Activated CD4-positive, alpha-beta memory T cell treated with anti-CD3 and anti-CD28 coated beads for 36 hours (primary cell): ENCODE measurements around the gene MT1G. TPM values are rescaled to one million over a fixed set of nuclear protein-coding genes. Genes with fewer than 3 reads are reported as not detected.

ENCODE experiments used
- CTCF ChIA-PET: fragments of 350-600 bp; sonication (Branson Sonifier 250); formaldehyde crosslinking; loops from one replicate; lab custom pipeline; 2021; ENCODE audit warnings: antibody characterized with exemption, inconsistent platforms; lab: Charles Lee
- POLR2A ChIA-PET: fragments of 350-600 bp; sonication (Branson Sonifier 250); formaldehyde crosslinking; loops from one replicate; lab custom pipeline; 2021; ENCODE audit warnings: antibody characterized with exemption; lab: Charles Lee
- DNase-seq: peaks from one replicate; pipeline ENCODE4 v3.0.0-alpha.2; 2020
- H3K27ac Mint-ChIP-seq: one replicate; pipeline ENCODE4 v1.8.0; 2021; ENCODE audit warnings: mixed read lengths
- H3K27me3 Mint-ChIP-seq: one replicate; pipeline ENCODE4 v1.8.0; 2021; ENCODE audit warnings: mixed read lengths
- H3K36me3 Mint-ChIP-seq: one replicate; pipeline ENCODE4 v1.8.0; 2021; ENCODE audit warnings: mixed read lengths
- H3K4me1 Mint-ChIP-seq: one replicate; pipeline ENCODE4 v1.8.0; 2021; ENCODE audit warnings: low read depth, mixed read lengths
- H3K4me3 Mint-ChIP-seq: one replicate; pipeline ENCODE4 v1.8.0; 2021; ENCODE audit warnings: mild to moderate bottlenecking, mixed read lengths
- H3K9me3 Mint-ChIP-seq: one replicate; pipeline ENCODE4 v1.8.0; 2021; ENCODE audit warnings: mixed read lengths
- intact Hi-C: fragments of 100-400 bp; cut with micrococcal nuclease; formaldehyde crosslinking; loops from one replicate; pipeline ENCODE4 v1.15.1; 2023
- total RNA-seq, 2 experiments: library from RNA; stranded (reverse); gene quantifications; one replicate each; pipeline ENCODE4 v1.2.3, GENCODE V29; 2021

The MT1G gene
- total RNA-seq, 2 experiments from 2014 or later, result 5.0 to 5.8 TPM

DNA sequence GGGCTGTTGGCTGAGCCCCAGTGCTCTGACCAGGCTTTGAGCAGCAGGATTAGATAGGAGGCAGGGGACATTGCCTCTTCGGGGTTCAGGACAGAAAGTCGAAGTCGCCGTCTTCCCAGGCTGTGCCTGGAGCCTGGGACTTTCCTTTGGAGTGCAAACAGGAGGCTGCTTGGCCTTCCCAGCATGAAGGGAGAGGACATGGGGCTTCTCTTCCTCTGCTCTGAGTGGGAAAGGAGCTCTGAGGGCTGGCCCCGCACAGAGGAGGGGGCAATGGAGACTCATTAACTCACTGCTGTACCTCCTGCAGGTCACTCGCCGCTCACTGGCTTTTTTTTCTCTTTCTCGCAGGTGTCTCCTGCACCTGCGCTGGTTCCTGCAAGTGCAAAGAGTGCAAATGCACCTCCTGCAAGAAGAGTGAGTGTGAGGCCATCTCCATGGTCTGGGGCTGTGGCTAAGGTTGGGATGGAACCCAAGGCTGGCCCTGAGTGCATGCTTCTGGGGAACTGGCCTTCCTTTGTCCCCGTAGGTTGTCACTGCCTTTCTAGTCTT, 9.5 kb downstream of the MT1G start:
- Mint-ChIP-seq H3K27ac (no peak overlapping the region), H3K36me3 (no peaks in the 10 kb centered on the region), H3K9me3 (no peaks in the 10 kb centered on the region), H3K4me1 (peaks cover 16% of the 10 kb centered on the region), H3K4me3 (peak overlapping the region; percentile 94), H3K27me3 (peaks cover under 1% of the 10 kb centered on the region)
- intact Hi-C loops, result loop anchor here (1.0 kb wide), 1 partner anchor 15 kb away; no protein-coding TSS in a partner anchor
- POLR2A ChIA-PET, result no interaction called here
- CTCF ChIA-PET, result interaction anchor here (0.7 to 1.0 kb wide), 2 partner anchors 43 to 211 kb away, joined by 3 to 5 read pairs; no protein-coding TSS in a partner anchor
- DNase-seq, result no peak

- ChIA-PET POLR2A (no interaction called here), CTCF (interaction anchor here (1.0 kb wide), 1 partner anchor 44 kb away, joined by 5 read pairs; no protein-coding TSS in a partner anchor)
- Mint-ChIP-seq H3K27me3 (peaks cover 4% of the 10 kb centered on the region), H3K27ac (peak within 1 kb of the TSS; percentile 69), H3K4me3 (peak within 1 kb of the TSS; percentile 94), H3K4me1 (peaks cover 14% of the 10 kb centered on the region), H3K36me3 (no peaks in the 10 kb centered on the region), H3K9me3 (no peaks in the 10 kb centered on the region)
- peak; percentile 84 for DNase-seq
- intact Hi-C loops, result loop anchor here (1.0 to 2.0 kb wide), 3 partner anchors 14 to 47 kb away; no protein-coding TSS in a partner anchor
Measured at GRCh38 chr16:56657555-56658326, 10.1 kb downstream of the MT1G start, which contains the start of gene MT1F. Gene MT1F (plus strand): TSS chr16:56657959. CDS start chr16:56658059, 100 bp downstream.

DNA sequence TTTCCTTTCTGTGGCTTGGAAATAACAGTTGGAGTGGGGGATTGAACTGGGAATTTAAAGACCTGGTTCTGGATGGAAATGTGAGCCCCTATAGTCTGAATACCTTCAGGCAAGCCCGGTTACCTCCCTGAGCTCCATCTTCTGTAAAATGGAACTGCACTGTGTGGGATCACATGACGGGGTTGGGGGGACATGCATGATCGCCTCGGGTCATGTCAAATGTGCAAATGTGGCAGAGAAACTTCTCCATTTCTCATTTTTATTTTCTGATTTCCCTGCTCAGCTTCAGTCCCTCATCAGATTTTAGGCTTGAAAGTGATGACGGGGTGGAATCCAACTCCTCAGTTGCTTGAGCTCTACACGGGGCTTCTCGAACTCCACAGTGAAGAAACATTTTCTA, 14.6 kb downstream of the MT1G start:
- Mint-ChIP-seq H3K4me3 (no peak overlapping the region), H3K9me3 (no peaks in the 10 kb centered on the region), H3K27ac (no peak overlapping the region), H3K4me1 (peaks cover 8% of the 10 kb centered on the region), H3K36me3 (no peaks in the 10 kb centered on the region), H3K27me3 (peaks cover 26% of the 10 kb centered on the region)
- POLR2A ChIA-PET, result no interaction called here
- intact Hi-C loops, result no loop called here
- DNase-seq, result no peak
- CTCF ChIA-PET, result interaction anchor here (1.8 kb wide), 1 partner anchor 10 kb away, joined by 5 read pairs; no protein-coding TSS in a partner anchor

DNA sequence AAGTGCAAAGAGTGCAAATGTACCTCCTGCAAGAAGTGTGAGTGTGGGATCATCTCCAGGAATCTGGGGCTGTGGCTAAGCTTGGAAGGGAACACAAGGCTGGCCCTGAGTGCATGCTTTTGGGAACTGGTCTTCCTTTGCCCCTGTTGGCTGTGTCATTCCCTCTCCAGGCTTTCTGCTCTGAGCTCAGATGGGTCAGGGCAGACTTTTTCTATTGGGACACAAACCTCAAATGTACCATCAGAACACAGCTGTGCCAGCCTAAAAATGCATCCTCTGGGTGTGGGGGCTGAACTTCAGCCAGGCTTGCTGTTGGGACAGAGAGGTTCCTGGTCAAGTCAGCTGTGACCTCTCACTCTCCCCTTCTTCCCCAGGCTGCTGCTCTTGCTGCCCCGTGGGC, 15.3 kb downstream of the MT1G start:
- ChIA-PET POLR2A (interaction anchor here (0.6 kb wide), 1 partner anchor 40 kb away, joined by 3 read pairs; no protein-coding TSS in a partner anchor), CTCF (interaction anchor here (1.8 kb wide), 1 partner anchor 9 kb away, joined by 5 read pairs; no protein-coding TSS in a partner anchor)
- Mint-ChIP-seq H3K27ac (no peak overlapping the region), H3K27me3 (peaks cover 29% of the 10 kb centered on the region), H3K4me1 (peaks cover 4% of the 10 kb centered on the region), H3K9me3 (no peaks in the 10 kb centered on the region), H3K4me3 (no peak overlapping the region), H3K36me3 (no peaks in the 10 kb centered on the region)
- intact Hi-C loops, result no loop called here
- DNase-seq, result no peak

DNA sequence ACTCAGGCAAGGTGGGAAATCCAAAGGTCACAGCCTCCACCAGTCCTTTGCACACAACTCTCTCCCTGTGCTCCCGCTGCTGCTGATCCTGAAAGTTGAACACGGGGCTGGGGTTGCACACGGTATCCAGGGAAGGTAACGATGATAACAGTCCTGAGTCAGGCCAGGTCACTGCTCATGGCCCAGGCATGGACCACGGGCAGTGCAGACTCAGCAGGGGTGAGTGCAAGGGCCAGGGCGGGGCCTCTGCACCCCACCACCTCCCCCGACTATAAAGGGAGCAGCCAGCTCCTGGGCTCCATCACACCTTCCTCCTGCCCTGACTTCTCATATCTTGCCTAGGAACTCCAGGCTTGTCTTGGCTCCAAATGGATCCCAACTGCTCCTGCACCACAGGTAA, 16.3 kb downstream of the MT1G start, which contains the start of gene MT1B:
Gene MT1B, plus strand, starts transcription at position 301 of the 400 bp plus-strand sequence. Its CDS starts 68 bp downstream, at position 369.
- Mint-ChIP-seq H3K36me3 (no peaks in the 10 kb centered on the region), H3K27me3 (peaks cover 34% of the 10 kb centered on the region), H3K27ac (no peak within 1 kb of the TSS), H3K4me1 (no peaks in the 10 kb centered on the region), H3K4me3 (no peak within 1 kb of the TSS), H3K9me3 (no peaks in the 10 kb centered on the region)
- CTCF ChIA-PET, result no interaction called here
- intact Hi-C loops, result no loop called here
- POLR2A ChIA-PET, result no interaction called here
- no peak for DNase-seq

- Mint-ChIP-seq H3K9me3 (no peaks in the 10 kb centered on the region), H3K4me1 (no peaks in the 10 kb centered on the region), H3K4me3 (no peak overlapping the region), H3K36me3 (no peaks in the 10 kb centered on the region), H3K27ac (no peak overlapping the region), H3K27me3 (peaks cover 34% of the 10 kb centered on the region)
- intact Hi-C loops, result no loop called here
- CTCF ChIA-PET, result no interaction called here
- no peak for DNase-seq
- POLR2A ChIA-PET, result no interaction called here
Measured at GRCh38 chr16:56649820-56650219, 18.0 kb downstream of the MT1G start.

DNA sequence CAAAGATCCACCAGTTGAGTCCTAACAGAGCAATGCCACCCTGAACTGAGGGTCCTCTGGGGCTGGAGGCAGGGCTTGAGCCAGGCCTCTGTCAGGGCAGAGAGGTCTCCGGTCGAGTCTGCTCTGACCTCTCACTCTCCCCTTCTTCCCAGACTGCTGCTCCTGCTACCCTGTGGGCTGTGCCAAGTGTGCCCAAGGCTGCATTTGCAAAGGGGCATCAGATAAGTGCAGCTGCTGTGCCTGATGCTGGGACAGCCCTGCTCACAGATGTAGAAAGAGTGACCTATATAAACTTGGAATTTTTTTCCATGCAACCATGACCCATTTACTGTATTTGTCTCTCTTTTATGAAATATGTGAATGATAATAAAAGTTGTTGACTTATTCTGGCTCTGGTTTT, 18.6 kb downstream of the MT1G start:
- POLR2A ChIA-PET, result no interaction called here
- CTCF ChIA-PET, result no interaction called here
- Mint-ChIP-seq H3K27me3 (peaks cover 34% of the 10 kb centered on the region), H3K9me3 (no peaks in the 10 kb centered on the region), H3K36me3 (no peaks in the 10 kb centered on the region), H3K27ac (no peak overlapping the region), H3K4me1 (peaks cover under 1% of the 10 kb centered on the region), H3K4me3 (no peak overlapping the region)
- intact Hi-C loops, result no loop called here
- no peak for DNase-seq

DNA sequence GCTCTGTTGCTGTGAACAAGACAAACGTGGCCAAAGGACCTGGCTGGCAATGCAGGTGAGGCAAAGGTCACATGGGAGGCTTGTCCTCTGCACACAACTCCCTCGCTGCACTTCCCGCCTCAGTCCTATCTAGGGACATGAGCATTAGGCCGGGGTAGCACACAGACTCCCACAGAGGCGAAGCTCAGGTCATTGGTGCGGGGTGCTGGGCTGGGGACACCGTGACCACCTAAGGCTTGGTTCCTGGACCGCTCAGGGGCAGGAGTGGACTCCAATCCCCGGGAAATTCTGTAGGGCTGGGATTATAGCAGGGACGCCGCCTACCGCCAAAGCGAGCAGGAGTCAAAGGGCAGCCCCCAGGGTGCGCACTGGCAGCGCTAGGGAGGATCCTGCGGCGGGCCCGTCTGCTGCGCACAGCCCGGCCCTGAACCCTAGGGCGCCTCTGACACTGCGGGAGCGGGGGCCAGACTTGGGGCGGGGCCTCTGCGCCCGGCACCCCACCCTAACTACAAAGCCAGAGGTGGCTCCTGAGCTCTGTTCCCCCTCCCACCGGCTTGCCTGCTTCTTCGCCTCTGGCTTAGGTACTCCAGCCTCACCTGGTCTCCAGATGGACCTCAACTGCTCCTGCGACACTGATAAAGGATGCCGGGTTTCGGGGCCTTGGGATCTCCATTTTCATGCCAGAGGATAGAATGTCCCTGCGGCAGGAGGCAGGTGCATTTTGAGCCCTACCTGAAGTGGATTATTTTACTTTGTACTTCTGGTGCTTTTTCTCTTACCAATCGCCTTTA, 20.0 kb downstream of the MT1G start:
- no peak overlapping the region for H3K27ac Mint-ChIP-seq
- intact Hi-C loops, result no loop called here
- DNase-seq, result no peak
- ChIA-PET POLR2A (no interaction called here), CTCF (interaction anchor here (1.6 kb wide), 1 partner anchor 71 kb away, joined by 3 read pairs; no protein-coding TSS in a partner anchor)
- H3K27me3 Mint-ChIP-seq, result peaks cover 30% of the 10 kb centered on the region
- no peaks in the 10 kb centered on the region for H3K9me3 Mint-ChIP-seq
- no peak overlapping the region for H3K4me3 Mint-ChIP-seq
- peaks cover 12% of the 10 kb centered on the region for H3K4me1 Mint-ChIP-seq
- H3K36me3 Mint-ChIP-seq, result no peaks in the 10 kb centered on the region

- no peaks in the 10 kb centered on the region for H3K9me3 Mint-ChIP-seq
- no peaks in the 10 kb centered on the region for H3K36me3 Mint-ChIP-seq
- intact Hi-C loops, result no loop called here
- ChIA-PET POLR2A (no interaction called here), CTCF (interaction anchor here (0.7 kb wide), 1 partner anchor 23 kb away, joined by 3 read pairs; no protein-coding TSS in a partner anchor)
- no peak for DNase-seq
- H3K27ac Mint-ChIP-seq, result no peak overlapping the region
- H3K4me3 Mint-ChIP-seq, result no peak overlapping the region
- H3K4me1 Mint-ChIP-seq, result peaks cover 18% of the 10 kb centered on the region
- peaks cover 23% of the 10 kb centered on the region for H3K27me3 Mint-ChIP-seq
Measured at GRCh38 chr16:56645838-56646237, 22.0 kb downstream of the MT1G start.

DNA sequence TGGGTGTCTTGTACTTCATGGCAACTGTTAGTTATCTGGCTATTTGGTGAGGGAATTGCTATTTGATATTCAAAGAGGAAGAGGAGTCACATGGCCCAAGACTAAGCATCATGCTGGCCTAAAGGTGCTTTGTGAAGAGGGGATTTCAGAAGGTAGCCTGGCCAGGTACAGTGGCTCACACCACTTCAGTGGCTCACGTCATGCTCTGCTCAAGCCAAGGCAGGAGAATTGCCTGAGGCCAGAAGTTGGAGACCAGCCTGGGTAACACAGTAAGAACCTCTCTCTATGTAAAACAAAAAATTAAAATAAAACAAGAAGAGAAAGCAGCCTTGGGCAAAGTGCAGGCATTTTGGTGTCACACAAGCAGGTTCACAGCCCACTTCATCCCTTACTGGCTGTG, 22.6 kb downstream of the MT1G start:
- Mint-ChIP-seq H3K4me3 (no peak overlapping the region), H3K4me1 (peaks cover 18% of the 10 kb centered on the region), H3K36me3 (no peaks in the 10 kb centered on the region), H3K27ac (no peak overlapping the region), H3K27me3 (peaks cover 27% of the 10 kb centered on the region), H3K9me3 (no peaks in the 10 kb centered on the region)
- intact Hi-C loops, result no loop called here
- ChIA-PET CTCF (interaction anchor here (0.7 kb wide), 1 partner anchor 23 kb away, joined by 3 read pairs; no protein-coding TSS in a partner anchor), POLR2A (no interaction called here)
- DNase-seq, result no peak

GRCh38 chr16:56643833-56644232, 24.0 kb downstream of the MT1G start:
- H3K4me1 Mint-ChIP-seq, result peaks cover 18% of the 10 kb centered on the region
- ChIA-PET POLR2A (no interaction called here), CTCF (interaction anchor here (0.6 to 3.2 kb wide), 21 partner anchors 9 to 210 kb away, joined by 3 to 27 read pairs (median 4); partner anchors contain the start of genes MT1E and MT2A)
- H3K4me3 Mint-ChIP-seq, result peak overlapping the region; percentile 54
- intact Hi-C loops, result loop anchor here (1.0 to 5.0 kb wide), 5 partner anchors 14 to 67 kb away; partner anchors contain the start of genes MT1X and MT2A
- H3K27me3 Mint-ChIP-seq, result peaks cover 38% of the 10 kb centered on the region
- no peaks in the 10 kb centered on the region for H3K9me3 Mint-ChIP-seq
- DNase-seq, result no peak
- H3K27ac Mint-ChIP-seq, result no peak overlapping the region
- H3K36me3 Mint-ChIP-seq, result no peaks in the 10 kb centered on the region
